Measurements from ENCODE around the gene NEK7. TPM values are rescaled to one million over a fixed set of nuclear protein-coding genes. Genes with fewer than 3 reads are reported as not detected.

Gene NEK7
- total and polyA plus RNA-seq, 2 experiments from 2014 or later: 700 to 1,186 TPM

DNA sequence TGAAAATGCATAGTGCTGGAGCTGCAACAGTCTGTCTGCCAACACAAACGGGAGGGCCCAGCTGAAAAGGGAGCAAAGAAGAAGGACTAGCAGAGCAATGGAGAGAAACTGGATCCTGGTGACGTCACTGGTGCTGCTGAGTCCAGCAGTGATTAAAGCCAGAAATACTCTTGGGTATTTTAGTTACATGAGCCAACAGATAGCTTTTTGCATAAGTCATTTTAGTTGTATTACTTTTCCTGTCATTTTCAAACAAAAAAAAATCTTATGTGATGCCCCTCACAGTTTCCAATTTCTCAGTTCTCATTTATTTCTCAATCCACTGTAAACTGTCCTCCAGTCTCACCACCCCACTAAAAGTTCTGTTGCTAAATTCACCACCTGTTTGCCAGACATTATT is 38.7 kb upstream of the NEK7 start:
- Histone ChIP-seq H3K4me2 (ENCODE audit: unreplicated experiment) (peak overlapping the region; percentile 64), H3K9me2 (ENCODE audit: insufficient read depth) (no peaks in the 10 kb centered on the region), H4K20me1 (ENCODE audit: insufficient read depth) (no peaks in the 10 kb centered on the region), H2AFZ (peak overlapping the region; percentile 39; the same call in 1 of the 2 replicates), H3K4me1 (ENCODE audit: insufficient read depth) (peaks cover 86% of the 10 kb centered on the region), H3F3A (ENCODE audit: insufficient read depth) (peaks cover 70% of the 10 kb centered on the region), H3K9ac (peak overlapping the region; percentile 30), H3K36me3 (ENCODE audit: low read depth) (no peaks in the 10 kb centered on the region), H3K9me3 (ENCODE audit: low read depth) (no peaks in the 10 kb centered on the region), H3K4me3 (peak overlapping the region; percentile 12), H3K27ac (peak overlapping the region; percentile 84), H3K27me3 (replicated peaks; ENCODE audit: insufficient read depth) (no peaks in the 10 kb centered on the region), H3K79me2 (ENCODE audit: insufficient read depth) (no peaks in the 10 kb centered on the region)
- DNase-seq: peak; percentile 98
- WGBS, 2 experiments (ENCODE audit: low coverage in 1 of 2, low lambda C conversion rate in 2 of 2, missing lambda C conversion rate in 2 of 2): 0 to 1% methylated on average over 2 of the region's 2 CpGs
- no peak for TF ChIP-seq EZH2 (IDR thresholded peaks at IDR 0.05; ENCODE audit: insufficient read depth, poor library complexity, severe bottlenecking)
- TF ChIP-seq EZH2phosphoT487 (IDR thresholded peaks at IDR 0.05; ENCODE audit: insufficient read depth, low read depth): no peak
- in situ Hi-C loops (cut with MboI): no loop called here

- H2AFZ ChIP-seq: peak overlapping the region; percentile 14; the same call in 1 of the 2 replicates
- H3K9me2 ChIP-seq (ENCODE audit: insufficient read depth): no peaks in the 10 kb centered on the region
- TF ChIP-seq EZH2 (IDR thresholded peaks at IDR 0.05; ENCODE audit: insufficient read depth, poor library complexity, severe bottlenecking): no peak
- TF ChIP-seq EZH2phosphoT487 (IDR thresholded peaks at IDR 0.05; ENCODE audit: insufficient read depth, low read depth): no peak
- in situ Hi-C loops (cut with MboI): no loop called here
- H3F3A ChIP-seq (ENCODE audit: insufficient read depth): peaks cover 88% of the 10 kb centered on the region
- H3K9ac ChIP-seq: no peak overlapping the region
- no peak overlapping the region for H3K4me2 ChIP-seq (ENCODE audit: unreplicated experiment)
- H3K4me3 ChIP-seq: no peak overlapping the region
- H3K79me2 ChIP-seq (ENCODE audit: insufficient read depth): no peaks in the 10 kb centered on the region
- H3K36me3 ChIP-seq (ENCODE audit: low read depth): no peaks in the 10 kb centered on the region
- WGBS, 2 experiments (ENCODE audit: low coverage in 1 of 2, low lambda C conversion rate in 2 of 2, missing lambda C conversion rate in 2 of 2): 49 to 50% methylated on average over 2 of the region's 2 CpGs
- peak overlapping the region; percentile 84 for H3K27ac ChIP-seq
- DNase-seq: no peak
- peaks cover 93% of the 10 kb centered on the region for H3K4me1 ChIP-seq (ENCODE audit: insufficient read depth)
- H4K20me1 ChIP-seq (ENCODE audit: insufficient read depth): no peaks in the 10 kb centered on the region
- H3K9me3 ChIP-seq (ENCODE audit: low read depth): no peaks in the 10 kb centered on the region
- H3K27me3 ChIP-seq (replicated peaks; ENCODE audit: insufficient read depth): no peaks in the 10 kb centered on the region
Measured at GRCh38 chr1:198119906-198120305, 36.9 kb upstream of the NEK7 start.

DNA sequence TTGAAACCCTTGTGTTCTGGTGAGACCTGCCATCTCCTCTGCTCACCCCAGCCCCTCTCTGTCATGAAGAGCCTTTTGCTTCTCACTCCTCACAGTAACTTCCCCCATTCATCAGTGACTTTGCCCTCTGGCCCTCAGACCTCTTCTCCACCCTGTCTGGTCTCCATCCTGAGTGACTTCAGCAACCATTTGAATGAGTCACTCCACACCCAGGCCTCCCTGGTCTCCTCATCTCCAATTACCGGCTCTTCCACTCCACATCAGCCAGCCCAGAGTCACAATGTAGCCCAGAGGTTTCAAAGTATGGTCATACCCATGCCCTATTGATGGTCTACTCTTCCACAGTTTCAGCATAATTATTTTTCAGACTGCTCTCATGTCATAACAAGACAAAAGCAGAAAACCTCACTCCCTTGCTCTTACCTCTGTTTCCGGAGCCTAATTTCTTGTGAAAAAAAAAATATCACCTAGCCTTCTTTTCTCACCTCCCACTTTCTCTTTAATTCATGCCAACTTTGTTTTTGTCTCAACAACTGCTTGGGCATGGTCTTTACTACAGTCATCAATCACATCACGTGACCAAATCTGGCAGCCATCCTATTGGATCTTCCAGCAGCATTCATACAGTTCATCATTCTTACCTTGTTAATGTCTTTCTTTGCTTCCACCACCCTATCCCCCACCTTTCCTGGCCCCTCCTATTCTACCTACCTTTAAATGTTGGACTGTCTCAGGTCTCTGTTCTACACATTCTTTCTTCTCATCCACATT is 35.6 kb upstream of the NEK7 start:
- TF ChIP-seq EZH2 (IDR thresholded peaks at IDR 0.05; ENCODE audit: insufficient read depth, poor library complexity, severe bottlenecking) (no peak), EZH2phosphoT487 (IDR thresholded peaks at IDR 0.05; ENCODE audit: insufficient read depth, low read depth) (no peak)
- peak overlapping the region; percentile 20; the same call in 1 of the 2 replicates for H3K9ac ChIP-seq
- no peak overlapping the region for H3K4me3 ChIP-seq
- H3K36me3 ChIP-seq (ENCODE audit: low read depth): no peaks in the 10 kb centered on the region
- peaks cover 100% of the 10 kb centered on the region for H3K4me1 ChIP-seq (ENCODE audit: insufficient read depth)
- no peaks in the 10 kb centered on the region for H3K9me2 ChIP-seq (ENCODE audit: insufficient read depth)
- H3K4me2 ChIP-seq (ENCODE audit: unreplicated experiment): peak overlapping the region; percentile 32
- peak overlapping the region; percentile 84 for H3K27ac ChIP-seq
- no peaks in the 10 kb centered on the region for H3K27me3 ChIP-seq (replicated peaks; ENCODE audit: insufficient read depth)
- no peaks in the 10 kb centered on the region for H3K79me2 ChIP-seq (ENCODE audit: insufficient read depth)
- H4K20me1 ChIP-seq (ENCODE audit: insufficient read depth): no peaks in the 10 kb centered on the region
- in situ Hi-C loops (cut with MboI): no loop called here
- no peak overlapping the region; the same call in 1 of the 2 replicates for H2AFZ ChIP-seq
- no peaks in the 10 kb centered on the region for H3K9me3 ChIP-seq (ENCODE audit: low read depth)
- peak; percentile 88 for DNase-seq
- 63 to 64% methylated on average over 3 of the region's 3 CpGs for WGBS, 2 experiments (ENCODE audit: low coverage in 1 of 2, low lambda C conversion rate in 2 of 2, missing lambda C conversion rate in 2 of 2)
- H3F3A ChIP-seq (ENCODE audit: insufficient read depth): peaks cover 95% of the 10 kb centered on the region

DNA sequence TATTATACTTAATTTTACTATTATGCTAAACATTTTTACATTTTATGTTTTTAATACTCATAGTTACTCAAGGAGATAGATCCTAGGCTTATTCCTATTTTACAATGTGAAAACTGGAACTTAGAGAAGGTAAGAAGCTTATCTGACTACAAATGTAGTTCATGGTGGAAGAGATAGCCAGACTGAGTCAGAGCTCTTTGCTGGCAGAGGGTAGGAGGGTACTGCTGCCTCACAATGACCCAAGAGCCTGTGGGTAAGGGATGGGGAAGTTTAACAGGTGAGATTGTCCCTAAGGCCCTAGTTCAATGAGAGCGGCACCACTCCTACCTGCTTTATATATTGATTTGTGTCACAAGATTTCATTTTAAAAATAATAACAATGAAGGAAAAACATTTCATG is 34.1 kb upstream of the NEK7 start:
- H3K9ac ChIP-seq: peak overlapping the region; percentile 16
- no peaks in the 10 kb centered on the region for H3K79me2 ChIP-seq (ENCODE audit: insufficient read depth)
- in situ Hi-C loops (cut with MboI): no loop called here
- H3F3A ChIP-seq (ENCODE audit: insufficient read depth): peaks cover 85% of the 10 kb centered on the region
- 100% methylated on average over 1 of the region's 1 CpG for WGBS, 2 experiments (ENCODE audit: low coverage in 1 of 2, low lambda C conversion rate in 2 of 2, missing lambda C conversion rate in 2 of 2)
- H2AFZ ChIP-seq: peak overlapping the region; percentile 16; the same call in 1 of the 2 replicates
- H3K4me2 ChIP-seq (ENCODE audit: unreplicated experiment): peak overlapping the region; percentile 84
- no peaks in the 10 kb centered on the region for H4K20me1 ChIP-seq (ENCODE audit: insufficient read depth)
- no peaks in the 10 kb centered on the region for H3K27me3 ChIP-seq (replicated peaks; ENCODE audit: insufficient read depth)
- peak; percentile 53 for DNase-seq
- peak overlapping the region; percentile 84 for H3K27ac ChIP-seq
- no peaks in the 10 kb centered on the region for H3K9me3 ChIP-seq (ENCODE audit: low read depth)
- no peaks in the 10 kb centered on the region for H3K36me3 ChIP-seq (ENCODE audit: low read depth)
- peak overlapping the region; percentile 36 for H3K4me3 ChIP-seq
- H3K4me1 ChIP-seq (ENCODE audit: insufficient read depth): peaks cover 94% of the 10 kb centered on the region
- H3K9me2 ChIP-seq (ENCODE audit: insufficient read depth): no peaks in the 10 kb centered on the region
- TF ChIP-seq EZH2 (IDR thresholded peaks at IDR 0.05; ENCODE audit: insufficient read depth, poor library complexity, severe bottlenecking): no peak
- TF ChIP-seq EZH2phosphoT487 (IDR thresholded peaks at IDR 0.05; ENCODE audit: insufficient read depth, low read depth): no peak

Measured in GM23248 (cell line).